ENCODE measurements around the gene MRPL21.

The MRPL21 gene

GRCh38 chr11:68904248-68904847, 716 bp upstream of the MRPL21 start:
- H3K27ac ChIP-seq = peak overlapping the region; percentile 78
- ChIA-PET CTCF (interaction anchor here (0.6 to 0.9 kb wide), 4 partner anchors 98 to 1011 kb away, joined by 3 to 6 read pairs (median 3); no protein-coding TSS in a partner anchor), POLR2A (ENCODE audit: low non-redundant PET) (no interaction called here)
- DNase-seq (ENCODE audit: low spot score) = peak; percentile 41
- no peak for TF ChIP-seq CTCF (conservative IDR thresholded peaks at IDR 0.05; ENCODE audit: low read depth)

GRCh38 chr11:68900835-68901381, 2.7 kb downstream of the MRPL21 start:
- ChIA-PET POLR2A (ENCODE audit: low non-redundant PET) (no interaction called here), CTCF (no interaction called here)
- no peak overlapping the region for H3K27ac ChIP-seq
- DNase-seq (ENCODE audit: low spot score) = no peak
- TF ChIP-seq CTCF (conservative IDR thresholded peaks at IDR 0.05; ENCODE audit: low read depth) = no peak

GRCh38 chr11:68897441-68897840, 6.2 kb downstream of the MRPL21 start:
- TF ChIP-seq CTCF (conservative IDR thresholded peaks at IDR 0.05; ENCODE audit: low read depth) = no peak
- CTCF ChIA-PET = no interaction called here
- POLR2A ChIA-PET (ENCODE audit: low non-redundant PET) = no interaction called here
- no peak overlapping the region for H3K27ac ChIP-seq
- DNase-seq (ENCODE audit: low spot score) = no peak

- no peak for DNase-seq (ENCODE audit: low spot score)
- no peak for TF ChIP-seq CTCF (conservative IDR thresholded peaks at IDR 0.05; ENCODE audit: low read depth)
- H3K27ac ChIP-seq = no peak overlapping the region
- POLR2A ChIA-PET (ENCODE audit: low non-redundant PET) = no interaction called here
- CTCF ChIA-PET = no interaction called here
These were observed 7.3 kb downstream of the MRPL21 start for GRCh38 chr11:68896171-68896959.

- TF ChIP-seq CTCF (conservative IDR thresholded peaks at IDR 0.05; ENCODE audit: low read depth) = no peak
- POLR2A ChIA-PET (ENCODE audit: low non-redundant PET) = no interaction called here
- DNase-seq (ENCODE audit: low spot score) = peak; percentile 32
- CTCF ChIA-PET = no interaction called here
- H3K27ac ChIP-seq = no peak overlapping the region
These were observed 10.3 kb downstream of the MRPL21 start for GRCh38 chr11:68893282-68893681.

- ChIA-PET CTCF (no interaction called here), POLR2A (ENCODE audit: low non-redundant PET) (no interaction called here)
- TF ChIP-seq CTCF (conservative IDR thresholded peaks at IDR 0.05; ENCODE audit: low read depth) = no peak
- DNase-seq (ENCODE audit: low spot score) = no peak
- H3K27ac ChIP-seq = no peak overlapping the region
These were observed 11.1 kb downstream of the MRPL21 start for GRCh38 chr11:68892576-68892975.

All from RWPE1 (cell line).